HCT116 (cell line): ENCODE data around the gene VPS35L. TPM values are rescaled to one million over a fixed set of nuclear protein-coding genes. Genes with fewer than 3 reads are reported as not detected.
"Not testable (repeated sequence)": the region's sequence is repeated elsewhere in the genome, so short reads cannot be mapped to it uniquely, and the experiment has no call there.

ENCODE experiments used
- ATAC-seq: fragments of 200-7000 bp; cut with Tn5 transposase; 2 replicates; pipeline ENCODE4 v1.9.1; 2020; ENCODE audit warnings: mild to moderate bottlenecking, moderate library complexity
- BruUV-seq: library from RNA; stranded (reverse); fragments of 400-500 nt; replicated peaks from 2 replicates; lab custom pipeline; 2021; lab: Mats Ljungman, UMichigan
- CTCF ChIA-PET: fragments of 300-600 bp; sonication (Branson Sonifier 250); formaldehyde crosslinking; loops from one replicate; lab custom pipeline; 2021; ENCODE audit warnings: antibody characterized with exemption; lab: Charles Lee
- POLR2A ChIA-PET: fragments of 300-600, 350-600 bp; sonication (Branson Sonifier 250); formaldehyde crosslinking; loops from one replicate; lab custom pipeline; 2021; ENCODE audit warnings: antibody characterized with exemption; lab: Charles Lee
- RAD21 ChIA-PET, 2 experiments: fragments of 300-600 bp; sonication (Branson Sonifier 250); formaldehyde crosslinking; loops; one replicate each; lab custom pipeline; 2023; ENCODE audit warnings: low total read pairs in 2 of 2; ENCODE audit not compliant: uncharacterized antibody in 2 of 2, unreplicated experiment in 2 of 2, low non-redundant PET in 1 of 2; lab: Charles Lee
- DNase-seq: peaks from one replicate; pipeline ENCODE4 v3.0.0-alpha.2; 2010; ENCODE audit warnings: low read depth, low spot score
- H2AFZ ChIP-seq: fragments of 200-600 bp; shearing (Covaris generic), sonication (generic); 2 replicates; pipeline ENCODE4 v1.6.1; 2017; ENCODE audit warnings: low read depth, mixed run types, mixed read lengths, antibody characterized with exemption, low read length; ENCODE audit not compliant: poor library complexity, severe bottlenecking
- H3K27ac ChIP-seq: 2 replicates; pipeline ENCODE4 v1.5.1; 2012; ENCODE audit warnings: low read depth, low read length
- H3K27me3 ChIP-seq: fragments of 200-600 bp; sonication (generic); 2 replicates; pipeline ENCODE4 v1.6.1; 2016; ENCODE audit warnings: mixed run types, low read length, mixed read lengths; ENCODE audit not compliant: insufficient read depth
- H3K36me3 ChIP-seq, 2 experiments: fragments of 200-500 bp in 1 of 2; fragments of 200-600 bp in 1 of 2; sonication (Bioruptor generic) in 1 of 2; sonication (generic) in 1 of 2; 2 replicates each; pipeline versions ENCODE4 v1.5.1 to v1.6.1; 2014 to 2016; ENCODE audit warnings: low read length in 2 of 2, inconsistent platforms in 1 of 2, mixed read lengths in 1 of 2, mixed run types in 1 of 2; ENCODE audit not compliant: insufficient read depth in 2 of 2, control insufficient read depth in 1 of 2
- H3K4me1 ChIP-seq, 2 experiments: fragments of 200-600 bp in 1 of 2; sonication (generic) in 1 of 2; 2 replicates each; pipeline versions ENCODE4 v1.5.1 to v1.6.1; 2012 to 2017; ENCODE audit warnings: low read length in 2 of 2, inconsistent platforms in 1 of 2, mild to moderate bottlenecking in 1 of 2, mixed read lengths in 1 of 2, mixed run types in 1 of 2, moderate library complexity in 1 of 2; ENCODE audit not compliant: insufficient read depth in 2 of 2, control insufficient read depth in 1 of 2
- H3K4me2 ChIP-seq: fragments of 200-600 bp; sonication (generic); 2 replicates; pipeline ENCODE4 v1.6.1; 2017; ENCODE audit warnings: mixed run types, low read length, mixed read lengths
- H3K4me3 ChIP-seq, 2 experiments: fragments of 200-600 bp in 1 of 2; sonication (generic) in 1 of 2; replicated peaks in 1 of 2; 2 replicates each; pipeline ENCODE4 v1.5.1; 2011 to 2016; ENCODE audit warnings: low read length in 2 of 2, control low read depth in 1 of 2, low read depth in 1 of 2, mild to moderate bottlenecking in 1 of 2, mixed read lengths in 1 of 2, mixed run types in 1 of 2
- H3K79me2 ChIP-seq: fragments of 200-600 bp; sonication (generic); 2 replicates; pipeline ENCODE4 v1.6.1; 2017; ENCODE audit warnings: mild to moderate bottlenecking, mixed run types, low read length, moderate library complexity, mixed read lengths; ENCODE audit not compliant: insufficient read depth
- H3K9ac ChIP-seq: fragments of 200-600 bp; sonication (generic); 2 replicates; pipeline ENCODE4 v1.6.1; 2016; ENCODE audit warnings: low read length, mixed read lengths
- H3K9me2 ChIP-seq: fragments of 200-600 bp; sonication (generic), shearing (Covaris generic); 2 replicates; pipeline ENCODE4 v1.6.1; 2017; ENCODE audit warnings: mixed run types, mild to moderate bottlenecking, moderate library complexity; ENCODE audit not compliant: insufficient read depth
- H3K9me3 ChIP-seq, 2 experiments: fragments of 200-500 bp in 1 of 2; fragments of 200-600 bp in 1 of 2; sonication (Bioruptor generic) in 1 of 2; sonication (generic) in 1 of 2; 2 replicates each; pipeline ENCODE4 v1.6.1; 2014 to 2017; ENCODE audit warnings: low read length in 2 of 2, mixed read lengths in 2 of 2, inconsistent platforms in 1 of 2, low read depth in 1 of 2, mild to moderate bottlenecking in 1 of 2, mixed run types in 1 of 2, moderate library complexity in 1 of 2; ENCODE audit not compliant: control insufficient read depth in 1 of 2, insufficient read depth in 1 of 2
- H4K20me1 ChIP-seq: fragments of 200-600 bp; sonication (generic), shearing (Covaris generic); 2 replicates; pipeline ENCODE4 v1.6.1; 2017; ENCODE audit warnings: mixed run types, mild to moderate bottlenecking, moderate library complexity; ENCODE audit not compliant: insufficient read depth
- CEBPB ChIP-seq: IDR thresholded peaks from 2 replicates; pipeline ENCODE4 v1.6.1; 2012; ENCODE audit warnings: low read depth
- ELF1 ChIP-seq: IDR thresholded peaks from 2 replicates; pipeline ENCODE4 v1.6.1; 2012; ENCODE audit warnings: low read depth, borderline replicate concordance
- EZH2phosphoT487 ChIP-seq: fragments of 200-600 bp; IDR thresholded peaks from 2 replicates; pipeline ENCODE4 v1.6.1; 2018; ENCODE audit warnings: antibody characterized with exemption, borderline replicate concordance
- JUND ChIP-seq: IDR thresholded peaks from 2 replicates; pipeline ENCODE4 v1.6.1; 2012
- POLR2A ChIP-seq: IDR thresholded peaks from 2 replicates; pipeline ENCODE4 v1.7.0; 2011; ENCODE audit warnings: borderline replicate concordance; ENCODE audit not compliant: insufficient read depth, insufficient read length; ENCODE audit errors: extremely low read depth
- RAD21 ChIP-seq: IDR thresholded peaks from 2 replicates; pipeline ENCODE4 v1.6.1; 2012; ENCODE audit warnings: low read depth, mild to moderate bottlenecking
- TCF7L2 ChIP-seq: IDR thresholded peaks from 2 replicates; pipeline ENCODE4 v1.7.0; 2011; ENCODE audit warnings: borderline replicate concordance, inconsistent platforms; ENCODE audit not compliant: insufficient read depth, insufficient read length; ENCODE audit errors: extremely low read depth
- YY1 ChIP-seq: IDR thresholded peaks from 2 replicates; pipeline ENCODE4 v1.6.1; 2011; ENCODE audit warnings: low read length, low read depth, moderate library complexity, mild to moderate bottlenecking; ENCODE audit not compliant: insufficient replicate concordance; ENCODE audit errors: extremely low read depth
- intact Hi-C: fragments of 100-400 bp; cut with micrococcal nuclease; formaldehyde crosslinking; loops from 2 replicates; pipeline ENCODE4 v1.10.0; 2022
- total RNA-seq: library from RNA; stranded (reverse); gene quantifications from one replicate; pipeline ENCODE4 v1.2.1, GENCODE V29; 2021; ENCODE audit not compliant: unreplicated experiment
- TF ChIP-seq, protein P1 (sequence below): IDR thresholded peaks from 2 replicates; pipeline ENCODE4 v1.6.1; 2012
- TF ChIP-seq, protein P2 (sequence below): IDR thresholded peaks from 2 replicates; pipeline ENCODE4 v1.6.1; 2012

Gene VPS35L
- total RNA-seq, 1 experiment from 2014 or later = 21.4 TPM

DNA sequence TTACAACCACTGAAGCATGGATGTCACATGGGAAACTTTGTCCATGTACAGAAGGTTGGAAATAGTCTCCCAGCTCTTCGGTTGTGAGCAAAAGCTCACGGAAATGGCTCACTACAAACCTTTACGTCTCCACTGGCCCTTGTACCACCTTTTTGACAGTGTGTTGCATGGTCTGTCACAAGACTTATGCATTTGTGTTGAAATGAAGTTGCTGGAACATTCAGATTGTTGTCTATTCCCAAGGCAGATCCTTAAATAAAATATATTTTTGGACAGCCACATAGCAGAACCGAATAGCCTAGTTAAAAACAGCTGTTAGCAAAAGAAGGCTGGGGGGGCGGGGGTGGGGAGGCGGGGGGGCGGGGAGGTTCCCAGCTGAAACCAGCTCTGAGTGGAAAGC lies 123.3 kb downstream of the VPS35L start:
- Histone ChIP-seq H3K9ac (no peak overlapping the region), H3K4me1 (no peaks in the 10 kb centered on the region), H2AFZ (no peak overlapping the region), H3K27me3 (no peaks in the 10 kb centered on the region)
- DNase-seq = no peak
- CTCF ChIA-PET = interaction anchor here (1.3 kb wide), 1 partner anchor 95 kb away, joined by 3 read pairs; no protein-coding TSS in a partner anchor
- TF ChIP-seq, protein P1, sequence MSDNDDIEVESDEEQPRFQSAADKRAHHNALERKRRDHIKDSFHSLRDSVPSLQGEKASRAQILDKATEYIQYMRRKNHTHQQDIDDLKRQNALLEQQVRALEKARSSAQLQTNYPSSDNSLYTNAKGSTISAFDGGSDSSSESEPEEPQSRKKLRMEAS = no peak
- TF ChIP-seq CEBPB (no peak), TCF7L2 (no peak), POLR2A (no peak), ELF1 (no peak), EZH2phosphoT487 (no peak), YY1 (no peak), RAD21 (no peak), JUND (no peak)
- TF ChIP-seq, protein P2, sequence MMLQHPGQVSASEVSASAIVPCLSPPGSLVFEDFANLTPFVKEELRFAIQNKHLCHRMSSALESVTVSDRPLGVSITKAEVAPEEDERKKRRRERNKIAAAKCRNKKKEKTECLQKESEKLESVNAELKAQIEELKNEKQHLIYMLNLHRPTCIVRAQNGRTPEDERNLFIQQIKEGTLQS = no peak
- TF ChIP-seq, all 23 proteins: peak for 0
- ChIA-PET RAD21 (no interaction called here), POLR2A (no interaction called here)
- no peak overlapping the region for H3K27ac ChIP-seq
- no peaks in the 10 kb centered on the region for H3K36me3 ChIP-seq
- intact Hi-C loops = no loop called here
- no peak overlapping the region for H3K4me3 ChIP-seq
- no TSS peak for BruUV-seq
- ATAC-seq = no peak
- no peaks in the 10 kb centered on the region for H3K9me3 ChIP-seq
- H3K9me2 ChIP-seq = no peaks in the 10 kb centered on the region
- no peak overlapping the region for H3K4me2 ChIP-seq
- no peaks in the 10 kb centered on the region for H4K20me1 ChIP-seq
- no peaks in the 10 kb centered on the region for H3K79me2 ChIP-seq

DNA sequence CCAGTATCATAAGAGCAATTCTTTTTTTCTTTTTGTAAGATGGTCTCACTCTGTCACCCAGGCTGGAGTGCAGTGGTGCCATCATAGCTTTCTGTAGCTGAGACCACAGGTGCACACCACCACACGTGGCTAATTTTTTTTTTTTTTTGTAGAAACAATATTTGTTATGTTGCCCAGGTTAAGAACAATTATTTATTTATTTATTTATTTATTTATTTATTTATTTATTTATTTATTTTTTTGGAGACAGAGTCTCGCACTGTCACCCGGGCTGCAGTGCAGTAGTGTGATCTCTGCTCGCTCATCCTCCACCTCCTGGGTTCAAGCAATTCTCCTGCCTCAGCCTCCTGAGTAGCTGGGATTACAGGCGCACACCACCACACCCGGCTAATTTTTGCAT lies 123.8 kb downstream of the VPS35L start:
- H3K27me3 ChIP-seq, H3K79me2 ChIP-seq, CTCF ChIA-PET, H3K9ac ChIP-seq, ATAC-seq, POLR2A ChIA-PET, H4K20me1 ChIP-seq, DNase-seq, RAD21 ChIA-PET, H3K9me2 ChIP-seq, H3K36me3 ChIP-seq, H3K4me1 ChIP-seq, H3K4me2 ChIP-seq, H2AFZ ChIP-seq, BruUV-seq, H3K27ac ChIP-seq, intact Hi-C loops, H3K9me3 ChIP-seq, H3K4me3 ChIP-seq: not testable (repeated sequence)
